Ascending aorta (tissue), 2 donors: ENCODE data around the gene JPH3. TPM values are rescaled to one million over a fixed set of nuclear protein-coding genes. Genes with fewer than 3 reads are reported as not detected.

Experiments used
- DNase-seq, 2 donors: peaks; one replicate each; pipeline ENCODE4 v3.0.0-alpha.2; 2019; ENCODE audit warnings: low spot score in 2 of 2
- H3K27ac ChIP-seq, 2 donors: fragments of 200-600 bp; sonication (generic); one replicate each; pipeline ENCODE4 v1.5.1; 2016 to 2017; ENCODE audit warnings: mild to moderate bottlenecking in 1 of 2
- H3K27me3 ChIP-seq: fragments of 200-600 bp; sonication (generic); one replicate; pipeline ENCODE4 v1.5.1; 2017
- H3K36me3 ChIP-seq, 2 donors: fragments of 200-600 bp; sonication (generic); one replicate each; pipeline ENCODE4 v1.5.1; 2016
- H3K4me1 ChIP-seq, 2 donors: fragments of 200-600 bp; sonication (generic); one replicate each; pipeline ENCODE4 v1.5.1; 2016 to 2017; ENCODE audit warnings: mild to moderate bottlenecking in 1 of 2
- H3K4me3 ChIP-seq, 2 donors: fragments of 200-600 bp; sonication (generic); one replicate each; pipeline ENCODE4 v1.5.1; 2016 to 2017; ENCODE audit warnings: mild to moderate bottlenecking in 1 of 2
- H3K9me3 ChIP-seq, 2 donors: fragments of 200-600 bp; sonication (generic); one replicate each; pipeline ENCODE4 v1.5.1; 2016
- intact Hi-C: fragments of 100-400 bp; cut with DNase I; formaldehyde crosslinking; loops from one replicate; pipeline ENCODE4 v1.15.1; 2023
- total RNA-seq: library from RNA; depleted of rRNA; stranded (reverse); fragments of >200 nt; gene quantifications from one replicate; pipeline ENCODE4 v1.1.0, GENCODE V29; 2016
- TF ChIP-seq, protein P1 (sequence below), 3 experiments: fragments of 200-600 bp in 2 of 3; fragments of 450-650 bp in 1 of 3; sonication (generic) in 2 of 3; IDR thresholded peaks; one replicate each; pipeline ENCODE4 v1.5.1; 2016 to 2019; ENCODE audit warnings: antibody characterized with exemption in 3 of 3, mild to moderate bottlenecking in 1 of 3, moderate library complexity in 1 of 3

JPH3 gene
- total RNA-seq, 1 donor from 2014 or later, result not detected

- Histone ChIP-seq H3K4me3 (no peak overlapping the region), H3K4me1 (no peaks in the 10 kb centered on the region), H3K9me3 (no peaks in the 10 kb centered on the region), H3K27ac (no peak overlapping the region), H3K27me3 (no peaks in the 10 kb centered on the region), H3K36me3 (peaks cover 0 to 22% of the 10 kb centered on the region in 2 donors)
- no peak for DNase-seq
- TF ChIP-seq, protein P1, sequence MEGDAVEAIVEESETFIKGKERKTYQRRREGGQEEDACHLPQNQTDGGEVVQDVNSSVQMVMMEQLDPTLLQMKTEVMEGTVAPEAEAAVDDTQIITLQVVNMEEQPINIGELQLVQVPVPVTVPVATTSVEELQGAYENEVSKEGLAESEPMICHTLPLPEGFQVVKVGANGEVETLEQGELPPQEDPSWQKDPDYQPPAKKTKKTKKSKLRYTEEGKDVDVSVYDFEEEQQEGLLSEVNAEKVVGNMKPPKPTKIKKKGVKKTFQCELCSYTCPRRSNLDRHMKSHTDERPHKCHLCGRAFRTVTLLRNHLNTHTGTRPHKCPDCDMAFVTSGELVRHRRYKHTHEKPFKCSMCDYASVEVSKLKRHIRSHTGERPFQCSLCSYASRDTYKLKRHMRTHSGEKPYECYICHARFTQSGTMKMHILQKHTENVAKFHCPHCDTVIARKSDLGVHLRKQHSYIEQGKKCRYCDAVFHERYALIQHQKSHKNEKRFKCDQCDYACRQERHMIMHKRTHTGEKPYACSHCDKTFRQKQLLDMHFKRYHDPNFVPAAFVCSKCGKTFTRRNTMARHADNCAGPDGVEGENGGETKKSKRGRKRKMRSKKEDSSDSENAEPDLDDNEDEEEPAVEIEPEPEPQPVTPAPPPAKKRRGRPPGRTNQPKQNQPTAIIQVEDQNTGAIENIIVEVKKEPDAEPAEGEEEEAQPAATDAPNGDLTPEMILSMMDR (IDR thresholded peaks at IDR 0.05), result no peak
- intact Hi-C loops, result no loop called here
Measured at GRCh38 chr16:87697256-87697655, 94.9 kb downstream of the JPH3 start.

DNA sequence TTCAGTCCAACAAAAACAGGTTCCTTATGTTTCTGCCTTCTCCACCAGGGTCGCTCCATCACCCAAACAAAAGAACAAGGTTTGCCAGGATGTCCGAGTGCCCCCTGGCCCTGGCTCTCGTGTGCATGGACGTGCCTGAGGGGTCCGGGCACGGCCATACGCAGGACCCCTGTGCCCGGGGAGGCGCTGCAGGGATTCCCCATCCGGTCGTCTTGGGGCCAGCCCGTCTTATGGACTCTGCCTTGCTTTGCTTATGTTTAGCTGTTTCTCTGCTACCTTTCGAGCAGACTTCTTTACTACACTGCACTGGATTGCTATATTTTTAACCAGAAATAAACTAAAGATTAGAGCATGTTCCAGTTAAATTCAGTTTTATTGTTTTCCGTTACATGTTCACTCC lies 95.5 kb downstream of the JPH3 start:
- H3K27ac ChIP-seq, result no peak overlapping the region
- no peak overlapping the region for H3K4me3 ChIP-seq
- no peak for DNase-seq
- H3K4me1 ChIP-seq, result no peaks in the 10 kb centered on the region
- TF ChIP-seq, protein P1 (IDR thresholded peaks at IDR 0.05), result no peak
- H3K36me3 ChIP-seq, result peaks cover 5 to 26% of the 10 kb centered on the region in 2 donors
- intact Hi-C loops, result no loop called here
- no peaks in the 10 kb centered on the region for H3K27me3 ChIP-seq
- H3K9me3 ChIP-seq, result no peaks in the 10 kb centered on the region

DNA sequence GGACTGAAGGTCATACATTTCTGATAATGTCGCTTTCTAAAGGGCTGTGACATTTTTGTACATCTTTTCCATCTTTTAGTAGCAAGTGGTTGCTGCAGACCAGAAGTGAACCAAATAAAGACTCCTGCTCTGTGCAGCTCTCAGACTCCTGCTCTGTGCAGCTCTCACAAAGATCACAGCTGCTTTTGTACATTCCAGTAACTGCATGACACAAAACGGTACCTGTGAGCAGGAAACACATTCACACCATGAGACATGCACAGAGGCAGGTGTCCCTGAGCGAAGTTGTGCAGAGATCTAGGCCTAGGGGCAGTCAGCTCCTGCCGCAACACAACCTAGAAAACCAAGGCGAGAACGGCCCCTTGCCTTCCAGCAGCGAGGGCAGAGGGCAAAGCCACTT lies 95.9 kb downstream of the JPH3 start:
- H3K36me3 ChIP-seq, result peaks cover 9 to 30% of the 10 kb centered on the region in 2 donors
- intact Hi-C loops, result no loop called here
- TF ChIP-seq, protein P1 (IDR thresholded peaks at IDR 0.05), result no peak
- H3K27me3 ChIP-seq, result no peaks in the 10 kb centered on the region
- H3K27ac ChIP-seq, result no peak overlapping the region
- H3K4me1 ChIP-seq, result no peaks in the 10 kb centered on the region
- H3K4me3 ChIP-seq, result no peak overlapping the region
- no peaks in the 10 kb centered on the region for H3K9me3 ChIP-seq
- DNase-seq, result no peak

- TF ChIP-seq, protein P1 (IDR thresholded peaks at IDR 0.05), result no peak
- no peak overlapping the region for H3K27ac ChIP-seq
- no peaks in the 10 kb centered on the region for H3K4me1 ChIP-seq
- no peaks in the 10 kb centered on the region for H3K9me3 ChIP-seq
- peaks cover 14 to 35% of the 10 kb centered on the region in 2 donors for H3K36me3 ChIP-seq
- H3K27me3 ChIP-seq, result no peaks in the 10 kb centered on the region
- intact Hi-C loops, result no loop called here
- DNase-seq, result no peak
- no peak overlapping the region for H3K4me3 ChIP-seq
Measured at GRCh38 chr16:87698676-87699199, 96.4 kb downstream of the JPH3 start.

DNA sequence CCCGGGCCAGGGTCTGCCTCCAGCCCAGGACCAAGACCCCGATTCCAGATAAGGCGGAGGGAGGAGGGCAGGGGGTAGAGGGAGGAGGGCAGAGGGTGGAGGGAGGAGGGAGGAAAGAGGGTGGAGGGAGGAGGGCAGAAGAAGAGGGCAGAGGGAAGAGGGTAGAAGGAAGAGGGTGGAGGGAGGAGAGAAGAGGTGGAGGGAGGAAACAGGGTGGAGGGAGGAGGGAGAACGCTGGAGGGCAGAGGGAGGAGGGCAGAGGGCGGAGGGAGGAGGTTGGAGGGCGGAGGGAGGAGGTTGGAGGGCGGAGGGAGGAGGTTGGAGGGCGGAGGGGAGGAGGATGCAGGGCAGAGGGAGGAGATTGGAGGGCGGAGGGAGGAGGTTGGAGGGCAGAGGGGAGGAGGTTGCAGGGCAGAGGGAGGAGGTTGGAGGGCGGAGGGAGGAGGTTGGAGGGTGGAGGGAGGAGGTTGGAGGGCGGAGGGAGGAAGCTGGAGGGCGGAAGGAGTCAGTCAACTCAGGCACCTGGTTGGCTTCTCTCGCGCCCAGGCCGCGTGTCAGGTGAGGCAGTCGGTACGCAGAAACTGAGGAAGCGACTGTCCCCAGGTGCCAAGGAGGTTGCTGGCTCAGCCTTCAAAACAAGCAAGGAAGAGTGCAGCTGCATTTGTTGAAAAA lies 98.2 kb downstream of the JPH3 start:
- no peaks in the 10 kb centered on the region for H3K27me3 ChIP-seq
- H3K27ac ChIP-seq, result no peak overlapping the region
- H3K36me3 ChIP-seq, result peaks cover 21 to 34% of the 10 kb centered on the region in 2 donors
- DNase-seq, result no peak
- H3K4me1 ChIP-seq, result no peaks in the 10 kb centered on the region
- H3K9me3 ChIP-seq, result no peaks in the 10 kb centered on the region
- H3K4me3 ChIP-seq, result no peak overlapping the region
- TF ChIP-seq, protein P1 (IDR thresholded peaks at IDR 0.05), result no peak
- intact Hi-C loops, result no loop called here
